K562 (cell line): Measurements from ENCODE around the gene PPIL6.

Source experiments
- POLR2AphosphoS5 ChIP-seq: IDR thresholded peaks from 2 replicates; pipeline ENCODE4 v1.6.1; 2011; ENCODE audit warnings: mild to moderate bottlenecking, low read depth, low read length, moderate library complexity; ENCODE audit not compliant: control insufficient read depth, insufficient read depth
- SMAD1 ChIP-seq: fragments of 150-350 bp; IDR thresholded peaks from 2 replicates; pipeline ENCODE4 v1.6.1; 2014; ENCODE audit warnings: low read length, low read depth; ENCODE audit not compliant: partially characterized antibody
- ZNF398 ChIP-seq: fragments of 250-450 bp; sonication (Bioruptor Pico); IDR thresholded peaks from 2 replicates; pipeline ENCODE4 v1.8.0; 2021; ENCODE audit warnings: moderate library complexity, mild to moderate bottlenecking, inconsistent platforms

- TF ChIP-seq POLR2AphosphoS5 (no peak), ZNF398 (CRISPR knock-in tag) (no peak), SMAD1 (no peak)
Observed at GRCh38 chr6:109447878-109448555, 7.6 kb upstream of the PPIL6 start.
